Measurements from ENCODE around the gene TOR2A. TPM values are rescaled to one million over a fixed set of nuclear protein-coding genes. Genes with fewer than 3 reads are reported as not detected.

The TOR2A gene
- total and polyA plus RNA-seq, 9 of the 15 experiments (the other 6 are each of a cell fraction or from before 2014, with no cell fraction given): 0.80 to 25.9 (median 11.1) TPM

Other genes with a start within 250 kb of the TOR2A start
Only the 7 nearest of the 14 such genes appear.
- gene CFAP157, start 28.3 kb downstream of the TOR2A start, total RNA-seq (2014; rRNA removed): not detected in 2 replicates
- gene CFAP157, start 28.3 kb downstream of the TOR2A start, total RNA-seq (2014; rRNA removed; fragmentation: Illumina TruSeq; extraction: Trizol): not detected in 2 replicates
- not detected in 2 replicates for gene CFAP157, start 28.3 kb downstream of the TOR2A start, total RNA-seq (2015; rRNA removed; fragmentation: Illumina TruSeq; extraction: Trizol)
- not detected in 2 replicates for gene CFAP157, start 28.3 kb downstream of the TOR2A start, total RNA-seq (2021)
- not detected in 2 replicates for gene CFAP157, start 28.3 kb downstream of the TOR2A start, polyA plus RNA-seq (2011; rRNA removed)
- not detected in 2 replicates for gene CFAP157, start 28.3 kb downstream of the TOR2A start, polyA plus RNA-seq (2014; fragmentation: Illumina TruSeq; extraction: Trizol)
- under 1 TPM in 1 of 2 experiments, not detected in 1; 0.03 TPM for gene CFAP157, start 28.3 kb downstream of the TOR2A start, polyA plus RNA-seq (2014; fragmentation: Nextera tagmentation; extraction: Ambion mirVana)
- gene CFAP157, start 28.3 kb downstream of the TOR2A start, polyA plus RNA-seq (2014; rRNA removed): not detected in 2 replicates
- 43.1 and 54.3 TPM in 2 replicates for gene PTRH1, start 19.6 kb downstream of the TOR2A start, total RNA-seq (2014; rRNA removed)
- 1.1 and 1.8 TPM in 2 replicates for gene PTRH1, start 19.6 kb downstream of the TOR2A start, total RNA-seq (2014; rRNA removed; fragmentation: Illumina TruSeq; extraction: Trizol)
- 7.4 and 8.0 TPM in 2 replicates for gene PTRH1, start 19.6 kb downstream of the TOR2A start, total RNA-seq (2015; rRNA removed; fragmentation: Illumina TruSeq; extraction: Trizol)
- 21.1 and 21.6 TPM in 2 replicates for gene PTRH1, start 19.6 kb downstream of the TOR2A start, total RNA-seq (2021)
- gene PTRH1, start 19.6 kb downstream of the TOR2A start, polyA plus RNA-seq (2011; rRNA removed): 5.7 and 8.1 TPM in 2 replicates
- gene PTRH1, start 19.6 kb downstream of the TOR2A start, polyA plus RNA-seq (2014; fragmentation: Illumina TruSeq; extraction: Trizol): 3.1 and 6.7 TPM in 2 replicates
- 1 to 10 TPM in 1 of 2 experiments, under 1 TPM in 1; 0.63 to 1.0 TPM for gene PTRH1, start 19.6 kb downstream of the TOR2A start, polyA plus RNA-seq (2014; fragmentation: Nextera tagmentation; extraction: Ambion mirVana)
- gene PTRH1, start 19.6 kb downstream of the TOR2A start, polyA plus RNA-seq (2014; rRNA removed): 28.2 and 44.3 TPM in 2 replicates
- gene TTC16, start 19.2 kb downstream of the TOR2A start, total RNA-seq (2014; rRNA removed): not detected in 2 replicates
- gene TTC16, start 19.2 kb downstream of the TOR2A start, total RNA-seq (2014; rRNA removed; fragmentation: Illumina TruSeq; extraction: Trizol): not detected in 2 replicates
- gene TTC16, start 19.2 kb downstream of the TOR2A start, total RNA-seq (2015; rRNA removed; fragmentation: Illumina TruSeq; extraction: Trizol): not detected in 2 replicates
- not detected in 2 replicates for gene TTC16, start 19.2 kb downstream of the TOR2A start, total RNA-seq (2021)
- gene TTC16, start 19.2 kb downstream of the TOR2A start, polyA plus RNA-seq (2011; rRNA removed): not detected in 2 replicates
- gene TTC16, start 19.2 kb downstream of the TOR2A start, polyA plus RNA-seq (2014; fragmentation: Illumina TruSeq; extraction: Trizol): not detected in 2 replicates
- not detected for gene TTC16, start 19.2 kb downstream of the TOR2A start, polyA plus RNA-seq (2014; fragmentation: Nextera tagmentation; extraction: Ambion mirVana)
- gene TTC16, start 19.2 kb downstream of the TOR2A start, polyA plus RNA-seq (2014; rRNA removed): 0.11 TPM in 1 of 2 replicates, not detected in the other
- 0.29 and 1.2 TPM in 2 replicates for gene SH2D3C, start 43.4 kb upstream of the TOR2A start, total RNA-seq (2014; rRNA removed)
- gene SH2D3C, start 43.4 kb upstream of the TOR2A start, total RNA-seq (2014; rRNA removed; fragmentation: Illumina TruSeq; extraction: Trizol): 0.11 and 0.19 TPM in 2 replicates
- 0.29 and 0.34 TPM in 2 replicates for gene SH2D3C, start 43.4 kb upstream of the TOR2A start, total RNA-seq (2015; rRNA removed; fragmentation: Illumina TruSeq; extraction: Trizol)
- gene SH2D3C, start 43.4 kb upstream of the TOR2A start, total RNA-seq (2021): 0.83 and 0.89 TPM in 2 replicates
- 0.22 and 1.3 TPM in 2 replicates for gene SH2D3C, start 43.4 kb upstream of the TOR2A start, polyA plus RNA-seq (2011; rRNA removed)
- gene SH2D3C, start 43.4 kb upstream of the TOR2A start, polyA plus RNA-seq (2014; fragmentation: Illumina TruSeq; extraction: Trizol): 0.19 and 0.29 TPM in 2 replicates
- under 1 TPM in 1 of 2 experiments, not detected in 1; 0.03 TPM for gene SH2D3C, start 43.4 kb upstream of the TOR2A start, polyA plus RNA-seq (2014; fragmentation: Nextera tagmentation; extraction: Ambion mirVana)
- 0.21 and 0.38 TPM in 2 replicates for gene SH2D3C, start 43.4 kb upstream of the TOR2A start, polyA plus RNA-seq (2014; rRNA removed)
- 33.0 and 36.7 TPM in 2 replicates for gene CDK9, start 50.7 kb upstream of the TOR2A start, total RNA-seq (2014; rRNA removed)
- gene CDK9, start 50.7 kb upstream of the TOR2A start, total RNA-seq (2014; rRNA removed; fragmentation: Illumina TruSeq; extraction: Trizol): 27.5 and 27.9 TPM in 2 replicates
- 28.1 and 29.8 TPM in 2 replicates for gene CDK9, start 50.7 kb upstream of the TOR2A start, total RNA-seq (2015; rRNA removed; fragmentation: Illumina TruSeq; extraction: Trizol)
- gene CDK9, start 50.7 kb upstream of the TOR2A start, total RNA-seq (2021): 75.2 and 78.6 TPM in 2 replicates
- 44.6 and 51.9 TPM in 2 replicates for gene CDK9, start 50.7 kb upstream of the TOR2A start, polyA plus RNA-seq (2011; rRNA removed)
- 54.1 and 60.5 TPM in 2 replicates for gene CDK9, start 50.7 kb upstream of the TOR2A start, polyA plus RNA-seq (2014; fragmentation: Illumina TruSeq; extraction: Trizol)
- 1 to 10 TPM; 4.2 to 5.0 TPM for gene CDK9, start 50.7 kb upstream of the TOR2A start, polyA plus RNA-seq (2014; fragmentation: Nextera tagmentation; extraction: Ambion mirVana)
- gene CDK9, start 50.7 kb upstream of the TOR2A start, polyA plus RNA-seq (2014; rRNA removed): 34.7 and 42.6 TPM in 2 replicates
- gene FPGS, start 67.6 kb upstream of the TOR2A start, total RNA-seq (2014; rRNA removed): 77.1 and 91.1 TPM in 2 replicates
- 19.7 and 32.6 TPM in 2 replicates for gene FPGS, start 67.6 kb upstream of the TOR2A start, total RNA-seq (2014; rRNA removed; fragmentation: Illumina TruSeq; extraction: Trizol)
- gene FPGS, start 67.6 kb upstream of the TOR2A start, total RNA-seq (2015; rRNA removed; fragmentation: Illumina TruSeq; extraction: Trizol): 52.9 and 54.0 TPM in 2 replicates
- 85.1 and 90.2 TPM in 2 replicates for gene FPGS, start 67.6 kb upstream of the TOR2A start, total RNA-seq (2021)
- gene FPGS, start 67.6 kb upstream of the TOR2A start, polyA plus RNA-seq (2011; rRNA removed): 59.2 and 65.5 TPM in 2 replicates
- gene FPGS, start 67.6 kb upstream of the TOR2A start, polyA plus RNA-seq (2014; fragmentation: Illumina TruSeq; extraction: Trizol): 86.4 and 87.8 TPM in 2 replicates
- 1 to 10 TPM in 1 of 2 experiments, under 1 TPM in 1; 0.84 to 2.0 TPM for gene FPGS, start 67.6 kb upstream of the TOR2A start, polyA plus RNA-seq (2014; fragmentation: Nextera tagmentation; extraction: Ambion mirVana)
- 61.4 and 63.1 TPM in 2 replicates for gene FPGS, start 67.6 kb upstream of the TOR2A start, polyA plus RNA-seq (2014; rRNA removed)
- gene ENG, start 119.4 kb upstream of the TOR2A start, total RNA-seq (2014; rRNA removed): 0.16 and 0.23 TPM in 2 replicates
- 0.07 TPM in 1 of 2 replicates, not detected in the other for gene ENG, start 119.4 kb upstream of the TOR2A start, total RNA-seq (2014; rRNA removed; fragmentation: Illumina TruSeq; extraction: Trizol)
- gene ENG, start 119.4 kb upstream of the TOR2A start, total RNA-seq (2015; rRNA removed; fragmentation: Illumina TruSeq; extraction: Trizol): 0.04 TPM in 1 of 2 replicates, not detected in the other
- gene ENG, start 119.4 kb upstream of the TOR2A start, total RNA-seq (2021): 0.40 and 0.51 TPM in 2 replicates
- 0.14 and 0.27 TPM in 2 replicates for gene ENG, start 119.4 kb upstream of the TOR2A start, polyA plus RNA-seq (2011; rRNA removed)
- 0.24 and 0.28 TPM in 2 replicates for gene ENG, start 119.4 kb upstream of the TOR2A start, polyA plus RNA-seq (2014; fragmentation: Illumina TruSeq; extraction: Trizol)
- gene ENG, start 119.4 kb upstream of the TOR2A start, polyA plus RNA-seq (2014; fragmentation: Nextera tagmentation; extraction: Ambion mirVana): under 1 TPM in 1 of 2 experiments, not detected in 1; 0.13 TPM
- gene ENG, start 119.4 kb upstream of the TOR2A start, polyA plus RNA-seq (2014; rRNA removed): 0.13 TPM in 1 of 2 replicates, not detected in the other